Right forelimb (tissue), 1 donor: ENCODE measurements around the gene GRIK1.
"Not testable (repeated sequence)": the region's sequence is repeated elsewhere in the genome, so short reads cannot be mapped to it uniquely, and the experiment has no call there.

Experiments
- DNase-seq: peaks from one replicate; pipeline ENCODE4 v3.0.0-alpha.2; 2018

Gene GRIK1

DNA sequence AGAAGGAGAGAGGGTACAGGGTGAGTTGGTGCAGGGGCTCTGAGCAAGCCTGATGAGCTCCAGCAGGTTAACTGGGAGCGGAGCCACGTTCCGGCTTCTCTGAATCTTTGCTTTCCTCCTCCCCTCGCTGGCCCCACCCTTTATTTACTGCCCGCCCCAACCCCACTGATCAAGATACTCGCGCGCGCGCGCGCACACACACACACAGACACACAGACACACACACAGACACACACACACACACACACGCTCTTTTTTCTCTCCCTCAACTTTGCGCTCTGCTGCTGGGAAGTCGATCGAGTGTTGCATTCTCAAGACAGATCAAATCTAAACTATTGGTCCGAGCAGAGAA, at the start of gene GRIK1:
TSS of gene GRIK1 (minus strand) at position 73 of the 352 bp plus-strand sequence.
- peak; percentile 55 for DNase-seq

DNA sequence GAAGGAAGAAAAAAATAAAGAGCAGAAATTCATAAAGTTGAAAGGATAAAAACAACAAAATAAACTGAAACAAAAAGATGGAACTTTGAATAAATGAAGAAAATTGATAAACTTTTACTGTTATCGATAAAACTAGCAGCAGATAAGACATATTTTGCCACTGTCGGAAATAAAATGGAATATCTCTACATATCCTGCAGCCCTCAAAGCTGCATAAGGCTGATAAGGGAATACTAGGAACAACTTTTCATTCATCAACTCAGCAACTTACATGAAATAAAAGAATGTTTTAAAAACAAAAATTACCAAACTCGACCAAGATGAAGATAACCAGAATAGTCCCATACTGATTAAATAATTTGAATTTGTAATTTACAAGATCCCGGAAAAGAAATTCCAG, 48.0 kb upstream of the GRIK1 start:
- DNase-seq, result no peak

DNA sequence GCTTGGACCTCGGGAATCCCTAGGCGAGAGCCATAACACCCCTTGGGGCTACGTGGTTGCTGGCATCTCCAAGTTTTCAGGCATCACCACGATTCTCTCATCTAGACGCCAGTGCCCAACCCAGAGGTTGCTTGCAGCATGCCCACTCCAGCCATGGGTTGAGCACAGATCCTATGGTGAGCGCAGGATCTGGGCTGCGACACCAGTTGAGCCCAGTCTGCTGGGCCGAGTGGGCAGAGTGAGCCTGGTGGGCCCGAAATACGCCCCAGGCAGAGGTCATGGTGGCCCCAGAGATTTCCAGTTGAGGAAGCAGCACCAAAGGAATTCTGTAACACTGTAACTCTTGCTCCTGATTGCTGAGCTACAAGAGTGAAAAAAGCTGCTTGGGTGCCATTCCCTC, 46.1 kb upstream of the GRIK1 start:
- DNase-seq, result no peak

DNA sequence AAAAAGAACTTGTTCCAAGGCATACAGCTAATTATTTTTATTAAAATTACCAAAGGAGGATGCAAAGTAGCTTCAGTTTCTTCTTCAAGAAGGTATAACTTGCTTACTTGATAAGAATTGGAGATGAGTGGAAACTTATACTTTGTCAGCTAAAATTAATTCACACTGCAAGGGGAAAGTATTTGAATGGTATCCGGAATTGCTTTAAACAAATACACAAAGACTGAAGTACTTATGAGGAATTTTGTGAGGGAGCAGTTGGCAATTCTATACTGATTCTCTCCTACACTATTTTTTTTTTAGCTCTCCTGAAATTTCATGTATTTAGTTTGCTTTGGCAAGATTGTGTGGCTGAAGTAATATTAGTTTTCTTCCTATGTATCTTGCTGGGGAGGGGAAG, 39.2 kb upstream of the GRIK1 start:
- DNase-seq, result no peak

DNA sequence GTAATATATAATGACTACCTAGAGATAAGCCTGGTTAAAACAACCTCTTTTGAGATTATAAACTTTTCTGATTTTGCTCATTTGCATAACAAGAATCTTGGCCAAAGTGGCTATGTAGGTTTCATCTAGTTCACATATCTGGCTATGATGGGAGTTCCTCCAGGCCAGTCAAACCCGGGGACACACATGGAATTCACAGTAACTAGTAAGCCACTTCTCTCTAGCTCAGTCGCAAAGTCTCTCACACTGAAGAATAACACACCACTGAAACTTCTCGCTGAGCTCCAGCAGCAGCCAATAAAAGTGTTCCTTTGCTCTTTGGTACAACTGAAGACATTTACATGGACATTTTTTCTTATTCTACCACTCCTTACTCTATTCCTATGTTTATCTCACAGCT, 36.0 kb upstream of the GRIK1 start:
- no peak for DNase-seq

DNA sequence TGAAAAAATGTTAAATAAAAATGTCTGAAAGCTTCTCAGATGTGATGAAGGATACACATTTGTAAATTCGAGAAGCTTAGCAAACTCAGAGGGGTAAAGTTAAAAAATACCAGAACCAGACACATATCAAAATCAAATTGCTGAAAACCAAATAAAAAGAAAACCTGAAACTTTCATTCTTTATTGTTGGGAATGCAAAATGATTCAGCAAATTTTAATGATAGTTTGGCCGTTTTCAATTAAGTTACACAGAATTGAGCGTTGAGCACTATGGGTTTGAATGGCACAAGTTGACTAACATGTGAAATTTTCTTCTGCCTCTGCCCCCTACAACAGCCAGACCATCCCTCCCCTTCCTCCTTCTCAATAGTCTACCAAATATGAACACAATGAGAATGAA, 33.5 kb upstream of the GRIK1 start:
- no peak for DNase-seq

DNA sequence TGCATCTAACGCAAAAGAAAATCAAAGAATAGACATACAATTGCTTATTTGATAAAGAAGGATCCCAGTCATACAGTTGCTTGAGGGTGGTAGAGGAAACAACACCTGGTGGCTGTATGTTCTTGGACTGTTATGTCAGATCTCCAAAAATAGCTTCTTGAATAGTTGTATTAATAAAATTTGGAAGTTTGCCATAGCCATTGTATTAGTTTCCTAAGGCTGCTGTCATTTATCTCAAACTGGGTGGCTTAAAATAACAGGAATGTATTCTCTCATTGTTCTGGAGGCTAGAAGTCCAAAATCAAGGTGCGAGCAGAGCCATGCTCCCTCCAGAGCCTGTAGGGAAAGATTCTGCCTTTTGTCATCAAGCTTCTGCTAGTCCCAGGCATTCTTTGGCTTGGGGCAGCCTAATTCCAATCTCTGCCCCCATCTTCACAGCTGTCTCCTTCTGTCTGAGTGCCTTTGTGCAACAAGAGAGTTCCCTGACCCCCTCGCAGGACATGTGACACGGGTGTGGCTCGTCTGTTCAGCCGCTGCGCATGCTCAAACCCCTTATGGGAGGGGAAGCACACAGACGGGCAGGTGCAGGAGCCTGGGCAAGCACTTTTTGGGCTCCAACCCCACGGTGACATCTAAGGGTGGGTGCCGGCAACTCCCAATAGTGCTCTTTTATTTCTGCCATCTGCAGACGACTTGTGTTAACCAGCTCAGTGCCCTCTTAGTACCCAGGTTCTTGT, 21.7 kb upstream of the GRIK1 start:
- DNase-seq, result no peak

DNA sequence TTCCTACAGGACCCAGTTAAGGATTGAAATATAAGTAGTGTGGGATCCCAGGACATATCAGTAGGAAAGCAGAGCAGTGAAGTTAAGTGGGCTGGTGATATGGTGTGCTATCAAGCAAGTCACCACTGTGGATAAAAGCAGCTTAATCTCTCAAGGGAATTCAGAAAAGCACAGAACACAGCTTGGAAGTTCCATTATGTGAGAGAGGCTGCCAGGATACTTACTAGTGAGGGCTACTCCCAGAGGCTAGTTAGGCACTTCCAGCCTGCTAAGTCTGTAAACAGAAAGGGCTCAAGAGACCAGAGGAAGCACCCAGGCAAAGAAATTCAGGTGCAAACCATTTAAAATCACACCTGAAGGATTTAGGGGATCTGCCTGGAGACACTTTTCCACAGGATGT, 18.8 kb upstream of the GRIK1 start:
- DNase-seq, result no peak

DNA sequence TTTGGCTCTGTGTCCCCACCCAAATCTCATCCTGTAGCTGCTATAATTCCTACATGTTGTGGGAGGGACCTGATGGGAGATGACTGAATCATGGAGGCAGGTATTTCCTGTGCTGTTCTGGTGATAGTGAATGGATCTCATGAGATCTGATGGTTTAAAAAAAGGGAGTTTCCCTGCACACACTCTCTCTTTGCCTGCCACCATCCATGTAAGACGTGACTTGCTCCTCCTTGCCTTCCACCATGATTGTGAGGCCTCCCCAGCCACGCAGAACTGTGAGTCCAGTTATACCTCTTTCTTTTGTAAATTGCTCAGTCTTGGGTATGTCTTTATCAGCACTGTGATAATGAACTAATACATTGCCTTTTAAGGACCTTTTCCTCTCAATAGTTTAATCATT, 18.2 kb upstream of the GRIK1 start:
- DNase-seq, result not testable (repeated sequence)

DNA sequence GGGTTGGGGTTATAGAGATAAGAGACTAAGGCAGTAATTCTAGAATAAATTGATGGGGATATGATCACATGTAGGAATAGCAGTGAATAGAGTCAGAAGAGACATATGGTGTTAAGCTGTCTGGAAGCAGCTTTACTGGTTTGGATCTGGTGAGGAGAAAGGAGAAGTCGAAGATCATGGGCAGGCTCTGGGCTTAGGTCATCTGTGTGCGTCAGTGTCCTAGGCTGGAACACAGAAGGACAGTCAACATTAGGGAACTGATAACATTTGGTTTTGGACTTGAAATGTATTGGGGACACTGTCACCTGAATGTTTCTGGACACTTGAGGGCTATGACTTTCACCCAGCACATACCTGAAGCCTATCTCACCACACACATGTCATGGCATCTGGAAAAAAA, 13.9 kb upstream of the GRIK1 start:
- no peak for DNase-seq

DNA sequence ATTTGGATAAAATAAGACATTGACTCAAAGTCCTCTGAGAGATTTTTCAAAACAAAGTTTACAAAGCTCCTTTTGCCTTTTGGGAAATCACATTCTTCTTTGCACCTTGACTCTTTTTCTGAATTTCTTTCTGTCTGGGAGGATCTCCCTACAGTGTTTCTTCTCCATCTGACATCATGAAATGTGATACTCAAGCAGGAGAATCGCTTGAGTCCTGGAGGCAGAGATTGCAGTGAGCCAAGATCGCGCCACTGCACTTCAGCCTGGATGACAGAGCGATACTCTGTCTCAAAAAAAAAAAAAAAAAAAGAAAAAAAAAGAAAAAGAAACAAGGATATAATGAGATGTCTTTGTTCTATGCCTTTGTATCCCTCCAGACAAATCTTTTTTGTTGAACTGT, 13.3 kb upstream of the GRIK1 start:
- DNase-seq, result no peak

DNA sequence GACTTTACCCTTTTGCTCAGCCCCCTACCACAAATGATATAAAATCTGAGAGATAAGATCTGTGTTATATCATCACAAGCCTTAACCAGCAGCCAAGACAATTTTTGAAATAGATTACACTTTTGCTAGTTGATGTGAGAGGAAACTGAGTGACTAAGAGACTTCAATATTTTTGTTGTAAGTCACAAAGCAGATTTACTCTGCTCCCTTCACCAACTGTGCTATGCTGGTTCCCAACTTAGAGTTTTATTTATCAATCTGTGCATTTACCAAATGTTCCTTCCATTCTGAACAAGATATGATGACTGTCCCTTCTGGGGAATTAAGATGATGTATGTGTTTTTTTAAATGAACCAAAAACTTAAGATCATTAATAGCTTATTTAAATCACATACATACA, 12.1 kb upstream of the GRIK1 start:
- DNase-seq, result no peak

DNA sequence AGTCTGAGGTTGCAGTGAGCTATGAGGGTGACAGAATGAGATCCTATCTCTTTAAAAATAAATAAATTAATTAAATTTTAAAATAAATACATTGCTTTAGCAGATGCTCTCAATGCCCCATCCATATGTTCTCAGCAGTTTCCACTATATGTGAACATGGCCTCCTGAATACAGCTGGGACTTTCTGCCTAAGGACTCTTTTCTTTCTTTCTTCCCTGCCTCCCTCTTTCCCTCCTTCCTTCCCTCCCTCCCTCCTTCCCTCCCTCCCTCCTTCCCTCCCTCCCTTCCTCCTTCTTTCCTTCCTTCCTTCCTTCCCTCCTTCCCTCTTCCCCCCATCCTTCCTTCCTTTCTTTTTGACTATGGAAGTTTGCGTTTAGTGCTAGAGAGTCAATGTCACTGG, 10.2 kb upstream of the GRIK1 start:
- DNase-seq, result no peak

DNA sequence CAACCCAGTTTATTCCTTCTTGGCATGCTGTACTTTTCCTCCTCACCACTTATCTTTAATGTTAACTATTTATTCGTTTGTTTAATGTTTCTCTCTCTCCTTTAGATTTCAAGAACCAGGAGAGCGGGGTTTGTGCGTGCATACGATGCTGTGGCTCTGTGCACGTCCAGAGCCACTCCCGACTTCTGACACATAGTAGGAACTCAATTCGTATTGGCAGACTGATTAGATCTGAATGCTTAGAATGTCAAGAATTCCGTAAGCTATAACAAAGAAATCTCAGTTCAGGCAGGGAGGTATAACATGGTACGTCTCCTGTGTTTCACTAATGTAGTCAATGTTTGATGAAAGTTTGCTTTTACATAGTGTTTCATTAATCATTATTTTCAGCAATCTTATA, 7.3 kb upstream of the GRIK1 start:
- DNase-seq, result no peak

DNA sequence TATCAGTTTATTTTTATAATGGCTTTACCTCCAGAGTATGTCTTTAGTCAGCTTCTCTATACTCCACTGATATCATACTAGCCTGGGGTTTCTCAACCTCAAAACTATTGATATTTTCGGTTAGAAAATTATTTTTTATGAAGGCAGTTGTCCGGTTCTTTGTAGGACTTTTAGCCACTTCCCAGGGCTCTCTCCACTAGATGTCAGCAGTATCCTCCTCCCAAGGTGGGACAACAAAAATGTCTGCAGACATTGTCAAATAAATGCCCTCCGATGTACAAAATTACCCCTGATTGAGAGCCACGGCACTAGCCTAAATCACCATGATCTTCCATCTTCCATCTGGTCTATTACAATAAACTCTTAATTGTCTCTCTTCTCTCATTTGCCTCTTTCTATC, 4.1 kb upstream of the GRIK1 start:
- no peak for DNase-seq

DNA sequence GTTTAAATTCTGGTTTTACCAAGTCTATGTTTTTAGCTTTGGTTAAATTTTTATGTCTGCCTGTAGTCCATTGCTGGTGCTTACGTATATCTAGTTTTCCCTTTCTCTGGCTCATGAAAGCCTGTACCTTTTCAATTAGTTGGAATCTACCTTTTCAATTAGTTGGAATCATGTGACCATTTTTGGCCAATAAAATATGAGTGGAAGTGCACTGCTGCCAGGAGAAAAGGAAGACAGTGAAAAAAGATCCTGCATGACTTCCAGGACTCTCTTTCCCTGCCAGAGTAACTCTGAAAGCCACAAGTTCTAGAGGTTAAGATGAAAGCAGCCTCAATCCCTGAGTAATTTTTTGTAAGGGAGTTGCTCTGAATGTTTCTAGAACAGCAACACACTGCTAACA, 2.2 kb upstream of the GRIK1 start:
- DNase-seq, result no peak

DNA sequence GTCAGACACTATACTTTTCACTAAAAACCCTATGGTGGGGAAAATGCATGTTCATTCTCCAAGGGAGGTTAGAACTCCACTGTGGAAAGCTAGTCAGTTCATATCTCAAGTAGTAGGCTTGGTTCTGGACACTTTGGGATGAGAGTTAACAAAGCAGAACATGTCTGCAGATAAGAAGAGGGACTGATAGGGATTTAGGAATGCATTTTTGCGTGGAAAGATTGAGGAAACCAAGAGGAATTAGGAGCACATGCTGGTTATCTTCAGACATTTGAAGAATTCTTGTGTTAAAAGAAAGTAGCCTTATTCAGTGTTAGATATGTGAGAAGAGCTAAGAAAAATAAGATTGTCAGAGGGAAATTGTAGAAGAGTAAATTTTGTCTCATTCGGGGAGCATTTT, 1.2 kb upstream of the GRIK1 start:
- no peak for DNase-seq

DNA sequence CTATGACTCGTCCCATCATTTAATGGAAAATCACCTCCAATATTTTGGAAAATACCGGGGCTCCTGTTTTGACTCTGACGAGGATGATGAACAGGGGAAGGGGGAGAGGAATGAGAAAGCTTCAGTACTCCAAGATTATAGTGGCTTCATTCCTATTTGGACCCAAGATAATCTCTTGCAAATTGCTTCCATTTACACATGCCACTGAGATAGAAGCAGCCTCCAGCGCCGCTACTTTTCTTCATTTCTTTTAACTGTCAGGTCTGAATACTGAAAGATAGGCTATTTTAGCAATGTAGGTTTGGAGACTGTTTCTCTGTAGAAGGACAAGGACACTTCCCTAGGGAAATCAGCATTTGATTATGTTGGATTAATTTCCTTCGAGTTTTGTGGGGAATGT, 565 bp upstream of the GRIK1 start:
- no peak for DNase-seq

DNA sequence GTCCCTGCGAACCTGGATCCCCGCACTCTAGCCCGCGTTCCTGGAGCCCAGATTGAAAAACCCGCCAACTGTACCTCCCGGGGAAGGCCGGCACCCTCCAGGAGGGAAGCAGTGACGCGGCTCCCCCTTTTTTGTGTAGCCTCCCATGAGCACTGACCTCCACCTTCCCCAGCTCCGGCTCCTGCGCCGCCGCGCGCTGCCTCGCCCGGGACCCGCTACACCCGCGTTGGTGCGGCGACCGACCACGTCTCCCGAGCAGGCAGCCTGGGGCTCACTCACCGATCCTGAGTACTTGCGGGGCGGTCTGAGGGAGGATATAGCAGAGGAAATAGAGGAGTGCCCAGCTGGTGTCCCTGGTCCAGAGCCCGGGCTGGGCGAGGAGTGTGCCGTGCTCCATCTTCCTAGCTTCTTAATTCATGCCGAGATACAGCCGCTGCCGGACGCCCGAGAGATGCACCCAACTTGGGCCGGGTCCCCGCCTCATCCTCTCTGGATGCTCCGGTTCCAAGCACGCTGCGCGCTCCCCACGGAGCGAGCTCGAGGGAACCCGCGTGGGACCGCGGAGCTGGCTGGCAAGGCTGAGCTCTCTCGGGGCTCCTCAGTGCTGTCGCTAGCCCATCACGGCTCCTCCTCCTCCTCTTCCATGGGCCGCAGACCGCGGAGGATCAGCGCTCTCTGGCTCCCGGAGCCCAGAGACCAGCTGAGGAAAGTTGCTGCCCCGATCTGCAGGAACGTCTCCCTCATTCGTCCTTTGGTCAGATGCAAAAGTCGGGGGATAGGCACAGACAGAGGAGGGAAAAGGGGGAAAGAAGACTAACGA, 482 bp downstream of the GRIK1 start:
- no peak for DNase-seq

DNA sequence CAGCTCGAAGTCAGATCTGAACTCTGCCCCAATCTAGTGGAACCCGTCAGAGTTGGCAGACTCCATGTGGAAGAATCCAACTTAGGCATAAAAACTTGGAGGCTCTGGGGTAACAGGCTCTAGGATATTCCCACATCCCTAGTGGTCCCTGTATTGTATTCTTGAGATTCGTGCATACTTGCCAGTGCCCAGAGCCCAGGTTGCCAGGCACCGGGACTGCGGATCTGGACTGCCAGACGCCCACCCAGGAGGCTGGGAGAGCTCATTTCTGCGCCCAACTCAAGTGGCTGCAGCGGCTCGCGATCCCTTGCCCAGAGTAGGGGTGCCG, 1.1 kb downstream of the GRIK1 start:
- DNase-seq, result no peak

DNA sequence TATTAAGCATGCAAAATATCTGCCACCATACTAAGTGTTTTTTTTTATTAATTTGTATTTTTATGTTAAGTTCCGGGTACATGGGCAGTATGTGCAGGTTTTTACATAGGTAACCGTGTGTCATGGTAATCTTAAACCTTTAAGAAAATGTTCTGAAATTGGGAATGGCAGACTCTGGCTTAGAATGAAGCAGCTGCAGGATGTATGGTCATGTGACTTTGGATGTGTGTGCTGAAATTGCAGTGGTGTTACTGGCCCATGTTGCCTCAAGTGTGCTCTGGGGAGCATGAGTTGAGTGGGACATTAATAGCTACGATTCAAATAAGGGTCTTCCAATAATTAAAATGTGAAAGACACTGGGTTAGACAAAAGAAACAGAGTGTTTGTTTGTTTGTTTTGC, 6.7 kb downstream of the GRIK1 start:
- DNase-seq, result no peak

DNA sequence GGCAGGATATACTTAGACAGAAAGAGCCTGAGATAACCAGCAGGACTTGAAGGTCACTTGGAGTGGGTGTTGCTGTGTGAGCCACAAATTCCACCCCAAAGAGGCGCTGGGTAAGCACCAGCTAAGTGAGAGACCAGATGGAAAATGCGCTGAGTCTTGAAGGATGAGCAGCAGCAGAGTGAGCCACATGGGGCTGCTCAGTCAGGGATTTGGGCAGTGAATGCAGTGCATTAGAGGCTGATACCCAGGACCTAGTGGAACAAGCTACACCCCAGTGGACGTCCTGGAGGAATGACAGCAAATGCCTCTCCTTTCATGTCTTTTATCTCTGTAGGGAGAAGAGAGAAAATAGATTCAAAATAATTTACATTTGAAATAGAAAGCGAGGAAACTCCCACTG, 11.3 kb downstream of the GRIK1 start:
- DNase-seq, result no peak

DNA sequence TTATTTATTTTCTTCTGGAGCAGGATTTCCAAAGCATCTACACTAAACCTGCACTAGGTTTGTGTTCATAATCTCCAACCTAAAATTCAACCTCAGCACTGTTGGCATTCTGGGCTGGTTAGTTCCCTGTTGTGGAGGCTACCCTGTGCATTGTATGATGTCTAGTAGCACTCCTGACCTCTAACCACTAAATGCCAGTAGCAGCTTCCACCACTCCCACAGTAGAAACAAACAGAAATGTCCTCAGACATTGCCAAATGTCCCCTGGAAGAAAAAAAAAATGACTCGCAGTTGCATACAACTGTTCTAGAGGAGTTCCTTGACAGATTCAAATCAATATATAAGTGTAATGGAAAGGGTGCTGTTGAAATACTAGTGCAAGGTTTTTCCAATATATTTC, 18.9 kb downstream of the GRIK1 start:
- no peak for DNase-seq

DNA sequence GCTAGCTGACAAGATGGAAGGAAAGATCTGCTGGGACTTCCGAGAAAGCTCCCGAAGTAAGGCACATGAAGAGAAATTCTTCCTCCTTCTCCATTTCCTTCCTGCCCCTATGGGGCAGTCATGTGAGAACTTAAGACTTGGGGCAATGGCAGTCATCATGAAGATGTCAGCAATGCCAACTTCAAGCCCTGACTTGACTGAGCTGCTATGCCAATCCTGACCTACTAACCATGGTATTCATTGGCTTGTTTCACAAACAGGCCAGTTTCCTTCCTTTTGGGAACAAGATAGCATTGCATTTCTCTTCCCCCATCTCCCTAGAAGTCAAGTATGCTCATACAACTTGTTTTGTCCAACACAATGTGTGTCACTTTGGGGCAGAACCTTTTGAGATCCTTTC, 25.5 kb downstream of the GRIK1 start:
- no peak for DNase-seq

DNA sequence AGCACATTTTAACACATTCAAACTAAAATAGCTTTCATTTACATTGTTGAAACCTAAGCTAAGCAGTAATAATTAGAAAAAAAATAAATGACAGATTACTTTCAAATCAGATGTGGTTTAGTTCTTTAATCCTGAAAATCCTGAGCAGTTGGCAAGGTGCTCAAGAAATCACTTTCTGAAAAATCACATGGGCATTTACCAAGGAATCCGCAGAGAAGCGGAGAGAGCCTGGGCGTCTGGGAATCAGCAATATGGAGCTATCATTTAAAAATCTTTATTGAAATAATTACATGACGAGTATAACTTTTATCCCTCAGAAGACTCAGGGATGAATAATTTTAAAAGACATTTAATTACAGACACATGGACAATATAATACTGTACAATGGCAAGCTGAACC, 30.2 kb downstream of the GRIK1 start:
- DNase-seq, result no peak
